ACC112 (cell line): ENCODE measurements around the gene GPR183.
A peak's percentile ranks its signal among the peaks of the same experiment; 100 is the strongest.

Experiments
- H2AFZ ChIP-seq: fragments of 200-600 bp; sonication (generic); one replicate; pipeline ENCODE4 v1.6.0; 2017; ENCODE audit warnings: antibody characterized with exemption, low read length; ENCODE audit not compliant: unreplicated experiment
- H3K27ac ChIP-seq: fragments of 200-600 bp; sonication (generic); 2 replicates; pipeline ENCODE4 v1.5.1; 2014; ENCODE audit warnings: low read depth, mild to moderate bottlenecking, antibody characterized with exemption, low read length, moderate library complexity
- H3K27me3 ChIP-seq: fragments of 200-600 bp; sonication (generic); 2 replicates; pipeline ENCODE4 v1.6.1; 2014; ENCODE audit warnings: mild to moderate bottlenecking, antibody characterized with exemption, low read length, moderate library complexity, mixed read lengths; ENCODE audit not compliant: insufficient read depth
- H3K36me3 ChIP-seq: fragments of 200-600 bp; sonication (generic); 2 replicates; pipeline ENCODE4 v1.6.1; 2016; ENCODE audit warnings: mild to moderate bottlenecking, antibody characterized with exemption, low read length, moderate library complexity, mixed read lengths; ENCODE audit not compliant: insufficient read depth
- H3K4me1 ChIP-seq: fragments of 200-600 bp; sonication (generic); one replicate; pipeline ENCODE4 v1.6.1; 2016; ENCODE audit warnings: low read length, mixed read lengths; ENCODE audit not compliant: insufficient read depth, unreplicated experiment, control insufficient read depth
- H3K4me3 ChIP-seq: fragments of 200-600 bp; sonication (generic); 2 replicates; pipeline ENCODE4 v1.5.1; 2014; ENCODE audit warnings: mild to moderate bottlenecking, low read depth, low read length
- H3K79me2 ChIP-seq: fragments of 200-600 bp; sonication (generic); one replicate; pipeline ENCODE4 v1.6.0; 2016; ENCODE audit warnings: low read length; ENCODE audit not compliant: control insufficient read depth, unreplicated experiment, insufficient read depth

GPR183 gene

DNA sequence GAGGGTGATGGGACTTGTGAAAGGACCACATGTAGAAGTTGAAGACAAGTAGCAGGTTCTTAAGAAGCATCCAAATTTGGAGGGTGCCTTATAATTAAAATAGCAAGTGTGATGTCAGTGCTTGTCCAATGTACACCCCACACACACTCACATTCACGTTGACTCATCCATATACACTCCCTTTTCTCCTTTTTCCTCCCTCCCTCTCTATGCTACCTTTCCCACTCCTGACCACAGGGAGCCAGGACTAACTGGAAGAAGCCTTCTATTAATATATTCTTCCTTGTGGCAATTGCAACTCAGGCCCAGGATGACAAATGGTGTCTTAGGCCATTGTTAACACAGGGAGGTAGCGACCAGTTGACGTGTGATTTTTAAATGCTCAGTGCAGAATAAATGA lies 16.3 kb upstream of the GPR183 start:
- no peak overlapping the region for H3K4me3 ChIP-seq
- H3K36me3 ChIP-seq, result peaks cover 2% of the 10 kb centered on the region; the same call in 1 of the 2 replicates
- no peak overlapping the region for H2AFZ ChIP-seq
- no peaks in the 10 kb centered on the region for H3K79me2 ChIP-seq
- H3K4me1 ChIP-seq, result peaks cover 36% of the 10 kb centered on the region
- H3K27ac ChIP-seq, result peak overlapping the region; percentile 88; the same call in 1 of the 2 replicates
- no peaks in the 10 kb centered on the region for H3K27me3 ChIP-seq

DNA sequence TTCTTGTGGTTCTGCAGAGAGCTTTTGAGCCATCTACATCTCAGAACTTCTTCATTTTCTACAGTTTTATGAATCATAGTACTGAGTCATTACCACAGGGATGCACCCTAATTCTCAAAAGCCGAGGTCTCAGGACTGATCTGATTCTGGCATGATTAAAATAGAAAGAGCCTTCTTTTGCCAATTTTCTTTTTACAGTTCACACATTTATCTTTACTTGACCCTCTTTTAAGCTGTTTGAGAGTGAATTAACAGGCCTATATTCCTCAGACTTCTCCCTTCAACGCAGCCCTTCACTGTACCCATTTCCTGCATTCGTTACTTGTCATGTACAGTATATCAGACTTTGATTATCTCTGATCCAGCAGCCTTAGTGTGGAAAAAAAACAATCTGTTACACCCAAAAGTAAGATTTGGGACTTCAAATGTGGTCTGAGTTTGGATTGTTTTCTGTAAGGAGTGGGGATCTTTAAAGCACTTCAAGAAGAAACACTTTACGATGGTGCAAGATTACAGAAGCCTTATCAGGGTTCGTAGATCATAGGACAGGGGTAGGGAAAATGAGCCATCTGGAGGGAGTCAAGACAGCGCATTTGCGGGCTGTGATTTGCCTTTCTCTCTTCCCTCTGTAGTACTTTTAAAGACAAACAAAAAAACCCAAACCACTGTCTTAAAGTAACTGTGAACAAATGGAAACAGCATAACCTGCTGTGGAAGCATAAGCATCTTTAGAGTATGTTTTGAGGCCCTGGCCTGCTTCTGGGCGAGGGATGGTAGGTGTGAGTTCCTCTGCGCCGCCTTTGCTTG lies 15.3 kb upstream of the GPR183 start:
- H3K27me3 ChIP-seq, result no peaks in the 10 kb centered on the region
- H3K36me3 ChIP-seq, result no peaks in the 10 kb centered on the region
- 0 out of 2 replicates have a peak overlapping the region, but pooled peaks have one; percentile 13 for H3K4me3 ChIP-seq
- H3K79me2 ChIP-seq, result no peaks in the 10 kb centered on the region
- peak overlapping the region; percentile 88 for H3K27ac ChIP-seq
- H2AFZ ChIP-seq, result no peak overlapping the region
- peaks cover 36% of the 10 kb centered on the region for H3K4me1 ChIP-seq

DNA sequence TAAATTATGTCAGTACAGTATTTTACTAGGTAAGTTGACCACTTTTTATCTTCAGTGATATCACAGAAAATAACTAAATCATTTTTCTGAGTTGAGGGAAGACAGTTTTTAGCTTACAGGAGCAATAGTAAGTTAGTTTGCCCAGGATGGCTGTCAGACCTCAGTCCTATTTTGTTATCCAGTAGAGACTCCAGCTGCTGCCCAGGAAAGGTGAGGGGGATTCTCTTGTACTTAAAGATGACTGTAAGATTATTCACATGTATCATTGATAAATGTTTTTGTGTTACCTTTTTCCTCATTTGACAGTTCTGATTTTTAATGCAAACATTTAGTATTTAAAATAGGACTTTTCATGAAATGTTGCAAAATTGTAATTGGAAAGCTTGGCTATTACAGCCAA lies 14.5 kb upstream of the GPR183 start:
- H3K27ac ChIP-seq, result peak overlapping the region; percentile 88
- peaks cover 36% of the 10 kb centered on the region for H3K4me1 ChIP-seq
- no peaks in the 10 kb centered on the region for H3K79me2 ChIP-seq
- H3K4me3 ChIP-seq, result no peak overlapping the region
- no peak overlapping the region for H2AFZ ChIP-seq
- H3K36me3 ChIP-seq, result no peaks in the 10 kb centered on the region
- no peaks in the 10 kb centered on the region for H3K27me3 ChIP-seq

DNA sequence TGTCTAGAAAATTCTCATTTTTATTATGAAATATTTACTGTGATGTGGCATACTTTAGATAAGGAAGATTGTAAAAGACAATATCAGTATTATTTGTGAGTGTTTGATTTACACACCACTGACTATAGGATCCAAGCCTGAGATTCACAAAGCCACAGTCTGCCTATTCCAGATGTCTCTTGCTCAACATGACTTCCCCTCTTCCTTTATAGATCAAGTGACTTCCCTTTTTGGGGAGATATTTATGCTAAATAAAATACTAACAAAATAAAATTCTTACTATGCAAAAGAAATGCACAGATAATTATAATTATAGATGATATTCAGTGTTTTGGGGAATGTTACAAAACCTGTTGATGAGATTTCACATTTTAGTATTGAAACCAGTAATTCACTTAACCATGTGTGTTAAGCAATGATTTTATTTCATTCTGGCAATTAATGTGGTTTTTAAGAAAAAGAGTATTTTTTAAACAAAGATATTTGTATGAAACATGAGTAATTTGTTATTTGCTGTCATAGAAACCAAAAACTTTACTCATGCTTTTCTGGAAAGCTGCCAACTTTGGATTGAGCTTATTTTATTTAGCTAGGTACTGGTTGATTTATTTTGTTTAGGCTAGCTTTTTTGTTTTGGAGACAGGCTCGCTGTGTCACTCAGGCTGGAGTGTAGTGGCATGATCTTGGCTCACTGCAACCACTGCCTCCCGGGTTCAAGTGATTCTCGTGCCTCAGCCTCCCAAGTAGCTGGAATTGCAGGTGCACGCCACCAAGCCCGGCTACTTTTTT lies 13.7 kb upstream of the GPR183 start:
- H3K4me3 ChIP-seq, result no peak overlapping the region
- peaks cover 36% of the 10 kb centered on the region for H3K4me1 ChIP-seq
- no peaks in the 10 kb centered on the region for H3K36me3 ChIP-seq
- peak overlapping the region; percentile 88 for H3K27ac ChIP-seq
- H3K79me2 ChIP-seq, result no peaks in the 10 kb centered on the region
- H3K27me3 ChIP-seq, result no peaks in the 10 kb centered on the region
- no peak overlapping the region for H2AFZ ChIP-seq

DNA sequence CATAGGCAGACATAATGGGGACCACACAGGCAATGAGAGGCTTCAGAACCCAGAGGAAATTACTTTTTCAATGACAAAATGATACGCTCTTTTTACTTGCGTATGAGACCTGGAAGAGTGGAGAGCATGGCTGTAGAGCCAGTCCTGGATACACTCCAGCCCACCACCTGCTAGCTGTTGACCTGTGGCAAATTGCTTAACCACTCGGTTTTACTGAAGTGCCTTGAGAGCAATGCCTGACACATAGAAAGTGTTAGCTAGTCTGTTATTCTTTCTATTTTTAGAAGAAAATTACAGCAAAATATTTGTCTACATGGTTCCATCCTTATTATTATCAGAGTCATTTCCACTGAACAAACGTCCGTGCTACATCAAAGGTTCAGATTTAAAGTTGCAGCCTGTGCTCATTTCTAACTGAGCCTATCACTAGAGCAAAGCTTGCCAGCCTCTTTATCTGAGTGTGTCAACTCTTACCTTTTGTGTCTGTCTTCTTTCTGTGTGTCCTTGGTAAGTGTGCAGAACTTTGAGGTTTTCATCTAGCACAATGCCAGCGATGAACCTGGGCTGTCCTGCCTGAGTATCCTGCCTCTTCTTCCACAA lies 9.6 kb upstream of the GPR183 start:
- Histone ChIP-seq H3K27ac (no peak overlapping the region), H3K79me2 (peaks cover 3% of the 10 kb centered on the region), H3K4me1 (peaks cover 51% of the 10 kb centered on the region), H3K27me3 (no peaks in the 10 kb centered on the region), H3K4me3 (no peak overlapping the region), H2AFZ (no peak overlapping the region), H3K36me3 (peaks cover 3% of the 10 kb centered on the region; the same call in 1 of the 2 replicates)

DNA sequence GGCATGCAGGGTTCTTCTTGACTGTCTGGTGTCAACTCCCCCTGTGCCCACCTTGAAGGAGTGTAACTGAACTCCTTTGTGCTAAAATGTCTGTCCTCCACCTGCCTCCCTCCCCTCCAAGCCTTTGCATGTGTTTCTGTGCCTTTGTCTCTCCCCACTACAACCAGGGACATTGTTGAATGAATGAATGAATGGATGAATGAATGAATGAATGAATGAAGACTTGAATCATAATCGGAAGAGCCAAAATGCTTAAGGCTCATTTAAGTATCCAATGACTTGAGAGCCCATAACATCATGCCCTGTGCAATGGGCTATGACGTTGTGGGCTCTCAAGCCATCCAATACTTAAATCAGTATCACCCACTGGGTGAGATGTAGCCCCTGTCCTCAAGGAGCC lies 9.0 kb upstream of the GPR183 start:
- H2AFZ ChIP-seq, result no peak overlapping the region
- H3K4me3 ChIP-seq, result no peak overlapping the region
- H3K4me1 ChIP-seq, result peaks cover 51% of the 10 kb centered on the region
- H3K79me2 ChIP-seq, result peaks cover 3% of the 10 kb centered on the region
- H3K27me3 ChIP-seq, result no peaks in the 10 kb centered on the region
- H3K36me3 ChIP-seq, result peaks cover 3% of the 10 kb centered on the region; the same call in 1 of the 2 replicates
- H3K27ac ChIP-seq, result no peak overlapping the region

DNA sequence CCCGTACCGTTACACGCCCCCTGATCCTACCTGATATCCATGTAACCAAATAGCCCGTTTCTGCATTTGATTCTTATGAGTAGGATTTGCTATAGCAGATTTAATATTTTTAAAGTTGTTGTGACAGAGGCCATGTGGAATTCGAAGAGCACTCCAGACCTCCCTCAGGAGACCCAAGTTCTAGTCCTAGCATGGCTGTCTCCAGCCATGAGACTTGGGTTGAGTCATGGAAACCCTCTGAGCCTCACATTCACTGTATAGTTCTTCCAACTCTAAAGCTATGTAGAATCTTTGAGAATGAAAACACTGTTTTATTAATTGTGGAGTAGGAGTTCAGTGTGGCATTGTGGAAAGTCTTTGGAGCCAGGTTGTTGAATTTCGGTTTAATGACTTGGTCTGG lies 8.0 kb upstream of the GPR183 start:
- Histone ChIP-seq H3K79me2 (peaks cover 3% of the 10 kb centered on the region), H2AFZ (no peak overlapping the region), H3K4me1 (peaks cover 52% of the 10 kb centered on the region), H3K27ac (peak overlapping the region; percentile 91), H3K4me3 (no peak overlapping the region), H3K36me3 (peaks cover 3% of the 10 kb centered on the region; the same call in 1 of the 2 replicates), H3K27me3 (no peaks in the 10 kb centered on the region)

DNA sequence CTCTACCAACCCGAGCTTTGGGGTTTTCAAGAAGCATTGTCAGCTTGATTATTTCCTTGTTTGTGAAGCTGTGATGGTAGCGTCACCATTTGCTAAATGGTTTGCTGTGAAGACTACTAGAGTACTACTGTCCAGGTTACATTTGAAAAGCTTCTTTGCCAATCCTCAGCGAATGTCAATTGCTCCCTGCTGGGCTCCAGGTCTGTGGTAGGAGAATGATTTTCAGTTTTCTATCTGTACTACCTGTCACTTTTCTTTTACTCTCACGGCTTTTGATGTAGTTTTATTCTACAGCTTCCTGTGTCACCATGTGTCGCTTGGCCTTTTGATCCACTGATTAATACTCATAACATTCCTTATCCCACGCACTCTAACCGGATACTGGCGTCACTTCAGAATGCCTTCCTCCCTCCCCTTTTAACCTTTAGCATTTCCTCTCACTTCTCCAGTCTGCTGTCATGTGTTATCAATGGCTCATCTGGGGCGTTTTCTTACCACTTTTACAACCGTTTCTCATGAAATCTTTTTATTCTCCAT lies 7.5 kb upstream of the GPR183 start:
- Histone ChIP-seq H3K27me3 (no peaks in the 10 kb centered on the region), H2AFZ (no peak overlapping the region), H3K79me2 (peaks cover 3% of the 10 kb centered on the region), H3K4me3 (no peak overlapping the region), H3K27ac (peak overlapping the region; percentile 91), H3K4me1 (peaks cover 54% of the 10 kb centered on the region), H3K36me3 (peaks cover 3% of the 10 kb centered on the region; the same call in 1 of the 2 replicates)

DNA sequence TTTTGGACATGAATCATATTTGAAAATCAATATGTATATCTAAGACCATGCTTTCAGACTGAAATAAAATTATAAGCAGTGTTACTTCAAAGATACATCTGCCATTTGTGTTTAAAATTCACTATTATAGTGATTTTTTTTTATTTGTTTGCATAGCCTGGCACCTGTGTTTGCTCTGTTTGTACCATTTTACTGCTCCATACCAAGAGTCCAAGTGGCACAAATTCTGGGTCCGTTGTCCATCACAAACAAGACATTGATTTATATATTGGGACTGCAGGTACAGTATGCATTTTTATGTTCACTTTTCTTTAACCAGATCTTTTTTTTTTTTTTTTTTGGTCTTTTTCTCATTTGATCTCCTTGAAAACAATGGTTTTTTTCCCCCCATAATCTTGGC lies 6.7 kb upstream of the GPR183 start:
- Histone ChIP-seq H3K4me3 (no peak overlapping the region), H3K27ac (peak overlapping the region; percentile 91), H3K27me3 (no peaks in the 10 kb centered on the region), H2AFZ (no peak overlapping the region), H3K36me3 (peaks cover 3% of the 10 kb centered on the region; the same call in 1 of the 2 replicates), H3K4me1 (peaks cover 54% of the 10 kb centered on the region), H3K79me2 (peaks cover 3% of the 10 kb centered on the region)

DNA sequence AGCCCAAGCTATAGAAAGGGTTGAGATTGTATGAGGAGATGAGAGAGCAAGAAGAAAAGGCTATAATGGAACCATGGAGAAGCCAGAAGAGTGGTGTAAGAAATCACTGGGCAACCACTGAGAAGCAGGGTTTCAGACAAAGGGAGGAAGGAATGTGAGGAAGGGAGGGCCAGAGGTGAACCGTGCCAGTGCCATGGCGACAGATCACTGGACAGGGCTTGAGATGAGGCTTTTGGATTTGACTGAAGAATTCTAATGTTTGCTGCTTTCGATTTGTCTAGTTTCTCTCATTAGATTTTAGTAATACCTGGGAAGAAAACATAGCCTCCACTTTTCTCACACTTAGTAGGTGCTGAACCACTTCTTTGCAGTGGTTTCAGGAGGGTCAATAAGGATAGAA lies 6.3 kb upstream of the GPR183 start:
- H3K36me3 ChIP-seq, result peaks cover 3% of the 10 kb centered on the region; the same call in 1 of the 2 replicates
- H3K79me2 ChIP-seq, result peaks cover 3% of the 10 kb centered on the region
- H2AFZ ChIP-seq, result no peak overlapping the region
- peak overlapping the region; percentile 91; the same call in 1 of the 2 replicates for H3K27ac ChIP-seq
- H3K4me3 ChIP-seq, result no peak overlapping the region
- peaks cover 59% of the 10 kb centered on the region for H3K4me1 ChIP-seq
- H3K27me3 ChIP-seq, result no peaks in the 10 kb centered on the region
